Femur (tissue), 1 donor: ENCODE data around the gene HOOK2.
"Not testable (repeated sequence)": the region's sequence is repeated elsewhere in the genome, so short reads cannot be mapped to it uniquely, and the experiment has no call there.

Experiments
- DNase-seq: peaks from one replicate; pipeline ENCODE4 v3.0.0-alpha.2; 2017

HOOK2 gene

GRCh38 chr19:12774588-12775555 lies at the start of gene HOOK2:
TSS of gene HOOK2 (minus strand) at chr19:12775552. CDS start at chr19:12775449, 103 bp downstream.
- no peak for DNase-seq

GRCh38 chr19:12821761-12822160 lies 46.4 kb upstream of the HOOK2 start:
- no peak for DNase-seq

- not testable (repeated sequence) for DNase-seq
Measured at GRCh38 chr19:12817810-12818209, 42.5 kb upstream of the HOOK2 start.

- not testable (repeated sequence) for DNase-seq
Measured at GRCh38 chr19:12817188-12817587, 41.8 kb upstream of the HOOK2 start.

- no peak for DNase-seq
Measured at GRCh38 chr19:12815088-12815487, 39.7 kb upstream of the HOOK2 start.

GRCh38 chr19:12806242-12807081 lies 31.1 kb upstream of the HOOK2 start, which contains the start of gene RNASEH2A:
TSS of gene RNASEH2A (plus strand) at chr19:12806584. CDS start at chr19:12806674, 90 bp downstream.
- DNase-seq: peak; percentile 94

- no peak for DNase-seq
Measured at GRCh38 chr19:12804051-12804450, 28.7 kb upstream of the HOOK2 start.

GRCh38 chr19:12802267-12803106 lies 27.1 kb upstream of the HOOK2 start:
- no peak for DNase-seq

GRCh38 chr19:12801466-12802266 lies 26.3 kb upstream of the HOOK2 start, which contains the start of the genes PRDX2 and THSD8:
TSS of gene PRDX2 (minus strand) at chr19:12801800. CDS start at chr19:12801261, 539 bp downstream.
TSS of gene THSD8 (plus strand) at chr19:12802069. CDS start at chr19:12802072, 3 bp downstream.
- peak; percentile 85 for DNase-seq

- DNase-seq: no peak
Measured at GRCh38 chr19:12800923-12801465, 25.6 kb upstream of the HOOK2 start.

- DNase-seq: no peak
Measured at GRCh38 chr19:12800466-12800770, 25.1 kb upstream of the HOOK2 start.

GRCh38 chr19:12799742-12800465 lies 24.6 kb upstream of the HOOK2 start:
- DNase-seq: no peak

- not testable (repeated sequence) for DNase-seq
Measured at GRCh38 chr19:12797607-12798006, 22.3 kb upstream of the HOOK2 start.

GRCh38 chr19:12797141-12797587 lies 21.8 kb upstream of the HOOK2 start:
- no peak for DNase-seq

GRCh38 chr19:12796146-12797071 lies 21.1 kb upstream of the HOOK2 start:
- peak; percentile 84 for DNase-seq

- peak; percentile 27 for DNase-seq
Measured at GRCh38 chr19:12794971-12795381, 19.6 kb upstream of the HOOK2 start.

GRCh38 chr19:12794196-12794941 lies 19.0 kb upstream of the HOOK2 start:
- DNase-seq: peak; percentile 33
